Mononuclear cell (primary cell): ENCODE results near the gene HAPLN3. TPM values are rescaled to one million over a fixed set of nuclear protein-coding genes. Genes with fewer than 3 reads are reported as not detected.

Experiments used
- H3K27me3 ChIP-seq: 2 replicates; pipeline ENCODE4 v1.6.0; 2011; ENCODE audit warnings: low read length, control low read depth; ENCODE audit not compliant: insufficient read depth
- H3K4me1 ChIP-seq: 2 replicates; pipeline ENCODE4 v1.5.1; 2011; ENCODE audit warnings: mild to moderate bottlenecking, low read length, control low read depth; ENCODE audit not compliant: insufficient read depth
- H3K4me3 ChIP-seq: 2 replicates; pipeline ENCODE4 v1.5.1; 2011; ENCODE audit warnings: mild to moderate bottlenecking, low read length, moderate library complexity
- H3K9me3 ChIP-seq: 2 replicates; pipeline ENCODE4 v1.5.1; 2011; ENCODE audit warnings: low read depth, mild to moderate bottlenecking, control low read depth, low read length
- total RNA-seq: library from RNA; depleted of rRNA; stranded (reverse); fragments of >200 nt; gene quantifications from one replicate; pipeline ENCODE4 v1.2.3, GENCODE V29; 2012

HAPLN3 gene
- total RNA-seq, 1 donor: 30.7 TPM

- Histone ChIP-seq H3K27me3 (no peaks in the 10 kb centered on the region), H3K9me3 (no peaks in the 10 kb centered on the region), H3K4me1 (peaks cover 18% of the 10 kb centered on the region), H3K4me3 (no peak overlapping the region)
Measured at GRCh38 chr15:88904257-88904623, 8.9 kb upstream of the HAPLN3 start.

GRCh38 chr15:88902846-88903245, 7.5 kb upstream of the HAPLN3 start:
- Histone ChIP-seq H3K4me1 (peaks cover 19% of the 10 kb centered on the region), H3K4me3 (no peak overlapping the region), H3K9me3 (no peaks in the 10 kb centered on the region), H3K27me3 (no peaks in the 10 kb centered on the region)

GRCh38 chr15:88902221-88902835, 7.0 kb upstream of the HAPLN3 start:
- Histone ChIP-seq H3K4me1 (peaks cover 24% of the 10 kb centered on the region), H3K27me3 (no peaks in the 10 kb centered on the region), H3K9me3 (no peaks in the 10 kb centered on the region), H3K4me3 (no peak overlapping the region)

- H3K4me3 ChIP-seq: no peak overlapping the region
- peaks cover 31% of the 10 kb centered on the region for H3K4me1 ChIP-seq
- no peaks in the 10 kb centered on the region for H3K27me3 ChIP-seq
- no peaks in the 10 kb centered on the region for H3K9me3 ChIP-seq
Measured at GRCh38 chr15:88901508-88902220, 6.3 kb upstream of the HAPLN3 start.

GRCh38 chr15:88900982-88901418, 5.7 kb upstream of the HAPLN3 start:
- H3K27me3 ChIP-seq: no peaks in the 10 kb centered on the region
- no peak overlapping the region for H3K4me3 ChIP-seq
- peaks cover 35% of the 10 kb centered on the region for H3K4me1 ChIP-seq
- no peaks in the 10 kb centered on the region for H3K9me3 ChIP-seq

GRCh38 chr15:88900309-88900981, 5.1 kb upstream of the HAPLN3 start:
- peaks cover 39% of the 10 kb centered on the region for H3K4me1 ChIP-seq
- H3K4me3 ChIP-seq: no peak overlapping the region
- no peaks in the 10 kb centered on the region for H3K9me3 ChIP-seq
- peaks cover 4% of the 10 kb centered on the region for H3K27me3 ChIP-seq

- H3K9me3 ChIP-seq: no peaks in the 10 kb centered on the region
- H3K4me1 ChIP-seq: peaks cover 35% of the 10 kb centered on the region
- peaks cover 5% of the 10 kb centered on the region for H3K27me3 ChIP-seq
- no peak overlapping the region for H3K4me3 ChIP-seq
Measured at GRCh38 chr15:88899251-88899650, 3.9 kb upstream of the HAPLN3 start.

GRCh38 chr15:88898736-88899135, 3.4 kb upstream of the HAPLN3 start:
- Histone ChIP-seq H3K4me1 (peaks cover 33% of the 10 kb centered on the region), H3K27me3 (peaks cover 5% of the 10 kb centered on the region), H3K4me3 (no peak overlapping the region), H3K9me3 (no peaks in the 10 kb centered on the region)

- Histone ChIP-seq H3K4me3 (no peak overlapping the region), H3K4me1 (peaks cover 31% of the 10 kb centered on the region), H3K27me3 (peaks cover 5% of the 10 kb centered on the region), H3K9me3 (no peaks in the 10 kb centered on the region)
Measured at GRCh38 chr15:88897456-88898194, 2.3 kb upstream of the HAPLN3 start.

- H3K4me3 ChIP-seq: no peak overlapping the region
- H3K9me3 ChIP-seq: no peaks in the 10 kb centered on the region
- H3K4me1 ChIP-seq: peaks cover 31% of the 10 kb centered on the region
Measured at GRCh38 chr15:88897142-88897455, 1.8 kb upstream of the HAPLN3 start.

GRCh38 chr15:88896333-88897033, 1.1 kb upstream of the HAPLN3 start:
- Histone ChIP-seq H3K9me3 (no peaks in the 10 kb centered on the region), H3K4me3 (no peak overlapping the region), H3K4me1 (peaks cover 31% of the 10 kb centered on the region), H3K27me3 (peaks cover 5% of the 10 kb centered on the region)

More at GRCh38 chr15:88897142-88897455, 1.8 kb upstream of the HAPLN3 start:
- H3K27me3 ChIP-seq: peaks cover 5% of the 10 kb centered on the region

- Histone ChIP-seq H3K27me3 (peaks cover 5% of the 10 kb centered on the region), H3K4me1 (peaks cover 31% of the 10 kb centered on the region), H3K9me3 (no peaks in the 10 kb centered on the region), H3K4me3 (peak overlapping the region; percentile 50)
Measured at GRCh38 chr15:88894348-88894818, 961 bp downstream of the HAPLN3 start.

GRCh38 chr15:88891540-88892254, 3.6 kb downstream of the HAPLN3 start:
- no peak overlapping the region for H3K4me3 ChIP-seq
- H3K4me1 ChIP-seq: peaks cover 19% of the 10 kb centered on the region
- no peaks in the 10 kb centered on the region for H3K9me3 ChIP-seq
- peaks cover 5% of the 10 kb centered on the region for H3K27me3 ChIP-seq

- peaks cover 11% of the 10 kb centered on the region for H3K4me1 ChIP-seq
Measured at GRCh38 chr15:88890495-88890894, 4.8 kb downstream of the HAPLN3 start.

More at GRCh38 chr15:88890495-88890894, 4.8 kb downstream of the HAPLN3 start:
- no peak overlapping the region for H3K4me3 ChIP-seq
- peaks cover 1% of the 10 kb centered on the region for H3K27me3 ChIP-seq
- no peaks in the 10 kb centered on the region for H3K9me3 ChIP-seq
